Measurements from ENCODE around the gene TPX2. TPM values are rescaled to one million over a fixed set of nuclear protein-coding genes. Genes with fewer than 3 reads are reported as not detected.

Gene TPX2
- total RNA-seq, 1 donor, result 18.5 TPM

GRCh38 chr20:31719644-31720485, 19.2 kb upstream of the TPX2 start:
- DNase-seq (ENCODE audit: insufficient read length, low spot score, missing footprints), result no peak
- no peaks in the 10 kb centered on the region for H3K27me3 ChIP-seq (ENCODE audit: insufficient read depth, low read length)
- H2AFZ ChIP-seq (ENCODE audit: low read length), result no peak overlapping the region
- peak overlapping the region; percentile 84 for H3K4me3 ChIP-seq (ENCODE audit: insufficient read depth, low read length)
- peak overlapping the region; percentile 97 for H3K27ac ChIP-seq (ENCODE audit: low read depth, low read length)
- peaks cover 86% of the 10 kb centered on the region for H3K79me2 ChIP-seq (ENCODE audit: insufficient read depth, low read length)
- H3K4me2 ChIP-seq (ENCODE audit: insufficient read depth, low read length), result peak overlapping the region; percentile 93
- H4K20me1 ChIP-seq (ENCODE audit: insufficient read depth, low read length), result peaks cover 6% of the 10 kb centered on the region
- no peaks in the 10 kb centered on the region for H3K9me3 ChIP-seq (ENCODE audit: low read depth, low read length)
- no peak for TF ChIP-seq CTCF (IDR thresholded peaks at IDR 0.05; ENCODE audit: extremely low read depth, low read depth, low read length)
- H3K4me1 ChIP-seq (ENCODE audit: insufficient read depth, low read length), result peaks cover 59% of the 10 kb centered on the region
- H3K36me3 ChIP-seq (ENCODE audit: insufficient read depth, low read length), result peaks cover 33% of the 10 kb centered on the region

GRCh38 chr20:31720486-31721407, 18.3 kb upstream of the TPX2 start:
- H3K4me1 ChIP-seq (ENCODE audit: insufficient read depth, low read length), result peaks cover 59% of the 10 kb centered on the region
- peak; percentile 14 for TF ChIP-seq CTCF (IDR thresholded peaks at IDR 0.05; ENCODE audit: extremely low read depth, low read depth, low read length)
- H3K27ac ChIP-seq (ENCODE audit: low read depth, low read length), result peak overlapping the region; percentile 97
- H4K20me1 ChIP-seq (ENCODE audit: insufficient read depth, low read length), result peaks cover 6% of the 10 kb centered on the region
- peaks cover 30% of the 10 kb centered on the region for H3K36me3 ChIP-seq (ENCODE audit: insufficient read depth, low read length)
- DNase-seq (ENCODE audit: insufficient read length, low spot score, missing footprints), result no peak
- H3K4me2 ChIP-seq (ENCODE audit: insufficient read depth, low read length), result peak overlapping the region; percentile 93
- peaks cover 78% of the 10 kb centered on the region for H3K79me2 ChIP-seq (ENCODE audit: insufficient read depth, low read length)
- no peak overlapping the region for H2AFZ ChIP-seq (ENCODE audit: low read length)
- H3K4me3 ChIP-seq (ENCODE audit: insufficient read depth, low read length), result peak overlapping the region; percentile 84
- no peaks in the 10 kb centered on the region for H3K9me3 ChIP-seq (ENCODE audit: low read depth, low read length)
- no peaks in the 10 kb centered on the region for H3K27me3 ChIP-seq (ENCODE audit: insufficient read depth, low read length)

GRCh38 chr20:31721408-31722256, 17.5 kb upstream of the TPX2 start:
- peaks cover 53% of the 10 kb centered on the region for H3K4me1 ChIP-seq (ENCODE audit: insufficient read depth, low read length)
- no peak overlapping the region for H2AFZ ChIP-seq (ENCODE audit: low read length)
- H3K4me3 ChIP-seq (ENCODE audit: insufficient read depth, low read length), result peak overlapping the region; percentile 84
- no peaks in the 10 kb centered on the region for H3K27me3 ChIP-seq (ENCODE audit: insufficient read depth, low read length)
- peaks cover 6% of the 10 kb centered on the region for H4K20me1 ChIP-seq (ENCODE audit: insufficient read depth, low read length)
- TF ChIP-seq CTCF (IDR thresholded peaks at IDR 0.05; ENCODE audit: extremely low read depth, low read depth, low read length), result no peak
- peak; percentile 62 for DNase-seq (ENCODE audit: insufficient read length, low spot score, missing footprints)
- H3K9me3 ChIP-seq (ENCODE audit: low read depth, low read length), result no peaks in the 10 kb centered on the region
- H3K4me2 ChIP-seq (ENCODE audit: insufficient read depth, low read length), result peak overlapping the region; percentile 93
- H3K36me3 ChIP-seq (ENCODE audit: insufficient read depth, low read length), result peaks cover 26% of the 10 kb centered on the region
- peak overlapping the region; percentile 97 for H3K27ac ChIP-seq (ENCODE audit: low read depth, low read length)
- H3K79me2 ChIP-seq (ENCODE audit: insufficient read depth, low read length), result peaks cover 69% of the 10 kb centered on the region
